CD8-positive, alpha-beta memory T cell (primary cell): ENCODE measurements around the gene RAB39B. TPM values are rescaled to one million over a fixed set of nuclear protein-coding genes. Genes with fewer than 3 reads are reported as not detected.
"Not testable (repeated sequence)": the region's sequence is repeated elsewhere in the genome, so short reads cannot be mapped to it uniquely, and the experiment has no call there.

Experiments
- CTCF ChIA-PET: fragments of 350-600 bp; sonication (Branson Sonifier 250); formaldehyde crosslinking; loops from one replicate; lab custom pipeline; 2021; ENCODE audit warnings: antibody characterized with exemption; lab: Charles Lee
- POLR2A ChIA-PET: fragments of 350-600 bp; sonication (Branson Sonifier 250); formaldehyde crosslinking; loops from one replicate; lab custom pipeline; 2021; ENCODE audit warnings: antibody characterized with exemption; lab: Charles Lee
- DNase-seq, 5 donors: peaks; one replicate each; pipeline versions ENCODE4 v3.0.0 to v3.0.0-alpha.2; 2020 to 2022; ENCODE audit warnings: mixed read lengths in 1 of 5
- H3K27ac ChIP-seq: one replicate; pipeline ENCODE4 v1.7.0; 2013; ENCODE audit warnings: low read depth, mild to moderate bottlenecking, low read length, moderate library complexity
- H3K27me3 ChIP-seq: 2 replicates; pipeline ENCODE4 v1.7.0; 2013; ENCODE audit warnings: low read length, mild to moderate bottlenecking; ENCODE audit not compliant: insufficient read depth, poor library complexity, severe bottlenecking
- H3K36me3 ChIP-seq: 2 replicates; pipeline ENCODE4 v1.7.0; 2013; ENCODE audit warnings: mild to moderate bottlenecking, low read length, moderate library complexity; ENCODE audit not compliant: insufficient read depth
- H3K4me1 ChIP-seq: 2 replicates; pipeline ENCODE4 v1.7.0; 2013; ENCODE audit warnings: mild to moderate bottlenecking, low read length, moderate library complexity; ENCODE audit not compliant: insufficient read depth
- H3K4me3 ChIP-seq: 2 replicates; pipeline ENCODE4 v1.7.0; 2013; ENCODE audit warnings: mild to moderate bottlenecking, low read length
- H3K9me3 ChIP-seq: 2 replicates; pipeline ENCODE4 v1.7.0; 2013; ENCODE audit warnings: mild to moderate bottlenecking, low read length
- H3K27ac Mint-ChIP-seq, 8 donors: one replicate each; pipeline ENCODE4 v1.8.0; 2020 to 2021; ENCODE audit warnings: mixed read lengths in 8 of 8, mild to moderate bottlenecking in 6 of 8, inconsistent platforms in 3 of 8, moderate library complexity in 3 of 8
- H3K27me3 Mint-ChIP-seq, 2 donors: one replicate each; pipeline ENCODE4 v1.8.0; 2020 to 2021; ENCODE audit warnings: mixed read lengths in 2 of 2, mild to moderate bottlenecking in 1 of 2, moderate library complexity in 1 of 2
- H3K36me3 Mint-ChIP-seq, 3 donors: one replicate each; pipeline ENCODE4 v1.8.0; 2020 to 2021; ENCODE audit warnings: mixed read lengths in 3 of 3, inconsistent platforms in 1 of 3, mild to moderate bottlenecking in 1 of 3
- H3K4me1 Mint-ChIP-seq, 3 donors: one replicate each; pipeline ENCODE4 v1.8.0; 2020 to 2021; ENCODE audit warnings: mixed read lengths in 3 of 3, inconsistent platforms in 1 of 3, mild to moderate bottlenecking in 1 of 3
- H3K4me3 Mint-ChIP-seq, 7 donors: one replicate each; pipeline ENCODE4 v1.8.0; 2020 to 2021; ENCODE audit warnings: mixed read lengths in 7 of 7, mild to moderate bottlenecking in 6 of 7, moderate library complexity in 4 of 7, inconsistent platforms in 2 of 7
- H3K9me3 Mint-ChIP-seq, 5 donors: one replicate each; pipeline ENCODE4 v1.8.0; 2020 to 2022; ENCODE audit warnings: mixed read lengths in 5 of 5, mild to moderate bottlenecking in 3 of 5, moderate library complexity in 2 of 5, inconsistent platforms in 1 of 5
- polyA plus RNA-seq: library from polyadenylated mRNA; unstranded; fragments of 300-500 nt; fragmentation: Illumina TruSeq; gene quantifications from one replicate; pipeline ENCODE4 v1.2.3, GENCODE V29; 2021
- total RNA-seq, 2 experiments: library from RNA; stranded (reverse); gene quantifications; one replicate each; pipeline ENCODE4 v1.2.3, GENCODE V29; 2021

The RAB39B gene
- total and polyA plus RNA-seq, 3 experiments from 2014 or later, result 7.2 to 12.5 (median 12.0) TPM

DNA sequence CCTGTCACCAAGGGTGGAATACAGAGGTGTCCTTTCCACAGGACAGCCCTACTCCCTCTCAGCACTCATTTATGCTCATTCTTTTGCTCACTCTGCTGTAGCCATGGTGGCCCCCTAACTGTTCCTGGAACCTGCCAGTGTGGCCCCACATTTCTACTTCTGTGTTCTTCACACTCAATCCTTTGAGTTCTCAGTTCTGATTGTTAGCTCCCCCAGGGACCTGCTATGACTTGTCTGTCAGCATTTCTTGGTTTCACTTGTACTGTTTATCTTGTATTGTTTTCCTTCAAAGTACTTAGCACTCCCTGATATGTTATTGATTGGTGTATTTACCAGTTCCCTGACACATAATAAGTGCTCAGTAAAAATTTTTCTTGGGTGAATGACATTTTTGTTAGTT is 33.1 kb downstream of the RAB39B start:
- POLR2A ChIA-PET, result no interaction called here

DNA sequence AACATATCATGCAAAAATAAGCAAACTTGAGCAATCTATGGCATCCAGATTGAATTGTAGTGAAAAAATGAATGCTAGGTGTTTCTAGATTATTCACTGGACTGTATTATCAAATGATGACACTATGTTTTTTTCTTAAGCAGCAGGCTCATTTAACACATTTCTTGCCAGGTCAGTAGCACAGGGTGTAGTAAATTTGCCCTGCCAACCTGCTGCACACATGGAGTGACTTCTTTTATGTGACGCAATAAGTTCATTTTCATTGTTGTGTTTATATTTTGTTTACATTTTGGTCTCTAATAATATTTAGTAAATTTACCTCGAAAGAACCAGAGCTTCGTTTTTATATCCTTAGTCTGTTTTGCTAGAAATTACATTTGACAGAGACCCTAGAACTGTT is 38.5 kb downstream of the RAB39B start:
- POLR2A ChIA-PET, result no interaction called here
- H3K36me3 Mint-ChIP-seq, result peaks cover 0 to 73% (median 7%) of the 10 kb centered on the region in 3 donors

More for the DNA sequence above, 33.1 kb downstream of the RAB39B start:
- Histone ChIP-seq H3K4me3 (no peak overlapping the region), H3K36me3 (peaks cover 16% of the 10 kb centered on the region), H3K4me1 (no peaks in the 10 kb centered on the region), H3K9me3 (no peaks in the 10 kb centered on the region), H3K27me3 (no peaks in the 10 kb centered on the region), H3K27ac (no peak overlapping the region)
- Mint-ChIP-seq H3K9me3 (no peaks in the 10 kb centered on the region), H3K27me3 (no peaks in the 10 kb centered on the region), H3K36me3 (peaks cover 0 to 75% (median 10%) of the 10 kb centered on the region in 3 donors), H3K4me3 (no peak overlapping the region), H3K4me1 (peaks cover 9 to 34% (median 10%) of the 10 kb centered on the region in 3 donors), H3K27ac (peak overlapping the region in 2 of 8 donors; percentile 14 to 88)
- CTCF ChIA-PET, result no interaction called here
- DNase-seq, result no peak

DNA sequence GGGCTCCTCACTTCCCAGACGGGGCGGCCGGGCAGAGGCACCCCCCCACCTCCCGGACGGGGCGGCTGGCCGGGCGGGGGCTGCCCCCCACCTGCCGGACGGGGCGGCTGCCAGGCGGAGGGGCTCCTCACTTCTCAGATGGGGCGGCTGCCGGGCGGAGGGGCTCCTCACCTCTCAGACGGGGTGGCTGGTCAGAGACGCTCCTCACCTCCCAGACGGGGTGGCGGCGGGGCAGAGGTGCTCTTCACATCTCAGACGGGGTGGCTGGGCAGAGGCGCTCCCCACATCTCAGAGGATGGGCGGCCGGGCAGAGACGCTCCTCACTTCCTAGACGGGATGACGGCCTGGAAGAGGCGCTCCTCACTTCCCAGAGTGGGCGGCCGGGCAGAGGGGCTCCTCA is 40.5 kb downstream of the RAB39B start:
- H3K4me1 ChIP-seq, DNase-seq, CTCF ChIA-PET, H3K9me3 ChIP-seq, H3K4me3 Mint-ChIP-seq, POLR2A ChIA-PET, H3K27me3 Mint-ChIP-seq, H3K27me3 ChIP-seq, H3K4me3 ChIP-seq, H3K27ac ChIP-seq, H3K9me3 Mint-ChIP-seq: not testable (repeated sequence)
- Mint-ChIP-seq H3K4me1 (peaks cover 7 to 36% (median 11%) of the 10 kb centered on the region in 3 donors), H3K36me3 (peaks cover 0 to 57% (median 3%) of the 10 kb centered on the region in 3 donors), H3K27ac (peak overlapping the region in 1 of 8 donors; percentile 10)
- H3K36me3 ChIP-seq, result peaks cover 15% of the 10 kb centered on the region

More for the DNA sequence above, 38.5 kb downstream of the RAB39B start:
- CTCF ChIA-PET, result interaction anchor here (1.4 kb wide), 1 partner anchor 10 kb away, joined by 3 read pairs; no protein-coding TSS in a partner anchor
- no peaks in the 10 kb centered on the region for H3K9me3 ChIP-seq
- Mint-ChIP-seq H3K4me3 (no peak overlapping the region), H3K27ac (no peak overlapping the region), H3K9me3 (peaks cover 0 to 3% (median 0%) of the 10 kb centered on the region in 5 donors), H3K4me1 (peaks cover 4 to 39% (median 10%) of the 10 kb centered on the region in 3 donors), H3K27me3 (no peaks in the 10 kb centered on the region)
- H3K27ac ChIP-seq, result no peak overlapping the region
- no peak for DNase-seq
- no peaks in the 10 kb centered on the region for H3K4me1 ChIP-seq
- H3K4me3 ChIP-seq, result no peak overlapping the region
- no peaks in the 10 kb centered on the region for H3K27me3 ChIP-seq
- peaks cover 15% of the 10 kb centered on the region for H3K36me3 ChIP-seq

DNA sequence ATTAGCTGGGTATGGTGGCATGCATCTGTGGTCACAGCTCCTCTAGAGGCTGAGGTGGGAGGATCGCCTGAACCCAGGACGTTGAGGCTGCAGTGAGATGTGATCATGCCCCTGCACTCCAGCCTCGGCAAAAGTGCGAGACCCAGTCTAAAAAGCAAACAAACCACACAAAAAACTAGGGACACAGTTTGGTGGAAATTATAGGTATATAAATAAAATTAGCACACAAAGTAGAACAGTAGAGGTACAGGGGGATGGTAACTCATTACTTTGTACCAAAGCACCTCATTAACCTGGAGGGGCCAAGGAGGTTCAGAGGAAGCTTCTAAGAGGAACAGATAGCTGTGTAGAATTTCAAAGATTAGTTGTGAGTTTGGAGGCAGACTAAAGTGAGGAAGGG is 42.9 kb downstream of the RAB39B start:
- Mint-ChIP-seq H3K4me3 (no peak overlapping the region), H3K4me1 (peaks cover 22 to 43% (median 24%) of the 10 kb centered on the region in 3 donors), H3K9me3 (peaks cover 0 to 3% (median 0%) of the 10 kb centered on the region in 5 donors), H3K27ac (peak overlapping the region in 1 of 8 donors; percentile 88), H3K27me3 (peaks cover 0 to 2% of the 10 kb centered on the region in 2 donors), H3K36me3 (peaks cover 0 to 40% (median 0%) of the 10 kb centered on the region in 3 donors)
- ChIA-PET POLR2A (no interaction called here), CTCF (no interaction called here)
- H3K4me3 ChIP-seq, result no peak overlapping the region
- H3K36me3 ChIP-seq, result peaks cover 4% of the 10 kb centered on the region
- peaks cover 18% of the 10 kb centered on the region for H3K4me1 ChIP-seq
- no peak overlapping the region for H3K27ac ChIP-seq
- no peaks in the 10 kb centered on the region for H3K9me3 ChIP-seq
- no peak for DNase-seq
- H3K27me3 ChIP-seq, result no peaks in the 10 kb centered on the region

DNA sequence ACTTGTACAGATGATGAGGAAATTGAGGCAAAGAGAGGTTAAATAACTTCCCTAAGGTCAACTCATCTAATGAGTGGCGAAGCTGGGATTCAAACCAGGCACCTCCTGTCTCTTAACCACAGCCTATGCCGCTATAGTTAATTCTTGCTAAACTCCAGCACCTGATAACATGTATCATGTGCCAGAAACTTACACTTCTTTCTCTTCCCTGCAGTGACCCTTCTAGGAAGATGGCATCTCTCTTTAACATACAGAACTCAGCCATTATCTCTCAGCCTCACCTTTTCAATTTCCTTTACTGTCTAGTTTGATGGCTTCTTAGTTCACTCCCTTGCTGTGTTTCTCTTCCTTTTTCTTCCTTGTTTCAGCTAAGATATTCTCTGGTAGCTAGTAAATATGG is 45.5 kb downstream of the RAB39B start:
- Histone ChIP-seq H3K27me3 (no peaks in the 10 kb centered on the region), H3K4me3 (no peak overlapping the region), H3K36me3 (no peaks in the 10 kb centered on the region), H3K4me1 (peaks cover 24% of the 10 kb centered on the region), H3K27ac (no peak overlapping the region), H3K9me3 (no peaks in the 10 kb centered on the region)
- H3K27me3 Mint-ChIP-seq, result peaks cover 0 to 2% of the 10 kb centered on the region in 2 donors
- no peaks in the 10 kb centered on the region for H3K9me3 Mint-ChIP-seq
- peaks cover 0 to 27% (median 0%) of the 10 kb centered on the region in 3 donors for H3K36me3 Mint-ChIP-seq
- CTCF ChIA-PET, result no interaction called here
- H3K4me3 Mint-ChIP-seq, result peak overlapping the region in 2 of 7 donors; percentile 72 to 90
- DNase-seq, result no peak
- H3K27ac Mint-ChIP-seq, result peak overlapping the region in 3 of 8 donors; percentile 19 to 51 (median 48)
- POLR2A ChIA-PET, result no interaction called here
- H3K4me1 Mint-ChIP-seq, result peaks cover 24 to 39% (median 27%) of the 10 kb centered on the region in 3 donors

DNA sequence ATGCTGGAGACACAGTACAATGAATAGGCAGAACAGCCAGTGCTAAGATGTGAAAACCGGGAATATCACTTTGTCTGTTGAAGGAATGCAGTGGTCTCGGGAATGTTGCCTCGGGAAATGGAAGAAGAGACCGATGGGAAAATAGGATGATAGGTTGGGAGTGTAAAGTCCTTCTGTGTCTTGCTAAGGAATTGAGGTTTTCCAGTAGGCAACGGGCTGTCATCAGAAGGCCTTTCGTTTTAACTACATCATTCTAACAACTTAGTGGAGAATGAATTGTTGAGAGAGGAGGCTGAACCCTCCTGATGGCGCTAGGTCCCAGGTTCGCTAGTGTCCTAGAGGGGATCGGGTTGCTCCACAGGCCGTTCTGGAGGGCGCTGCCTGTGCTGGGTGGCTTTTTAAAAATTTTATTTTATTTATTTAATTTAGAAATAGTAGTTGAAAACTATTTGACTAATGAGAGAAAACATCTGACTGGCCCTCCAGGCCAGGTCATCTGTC is 47.3 kb downstream of the RAB39B start:
- peak overlapping the region; percentile 88 for H3K4me3 ChIP-seq
- Mint-ChIP-seq H3K4me1 (peaks cover 24 to 33% (median 27%) of the 10 kb centered on the region in 3 donors), H3K4me3 (peak overlapping the region; percentile 87 to 99 (median 90)), H3K27ac (peak overlapping the region; percentile 74 to 94 (median 82)), H3K27me3 (peaks cover 0 to 2% of the 10 kb centered on the region in 2 donors), H3K36me3 (peaks cover 0 to 17% (median 0%) of the 10 kb centered on the region in 3 donors), H3K9me3 (no peaks in the 10 kb centered on the region)
- H3K9me3 ChIP-seq, result no peaks in the 10 kb centered on the region
- H3K4me1 ChIP-seq, result peaks cover 24% of the 10 kb centered on the region
- ChIA-PET POLR2A (interaction anchor here (1.2 to 1.9 kb wide), 3 partner anchors 28 to 190 kb away, joined by 4 to 13 read pairs (median 4); partner anchors contain the start of gene FUNDC2), CTCF (interaction anchor here (0.6 to 2.2 kb wide), 11 partner anchors 25 to 299 kb away, joined by 3 to 8 read pairs (median 6); partner anchors contain the start of gene FUNDC2)
- H3K27ac ChIP-seq, result peak overlapping the region; percentile 69
- no peak for DNase-seq
- H3K27me3 ChIP-seq, result no peaks in the 10 kb centered on the region
- no peaks in the 10 kb centered on the region for H3K36me3 ChIP-seq

DNA sequence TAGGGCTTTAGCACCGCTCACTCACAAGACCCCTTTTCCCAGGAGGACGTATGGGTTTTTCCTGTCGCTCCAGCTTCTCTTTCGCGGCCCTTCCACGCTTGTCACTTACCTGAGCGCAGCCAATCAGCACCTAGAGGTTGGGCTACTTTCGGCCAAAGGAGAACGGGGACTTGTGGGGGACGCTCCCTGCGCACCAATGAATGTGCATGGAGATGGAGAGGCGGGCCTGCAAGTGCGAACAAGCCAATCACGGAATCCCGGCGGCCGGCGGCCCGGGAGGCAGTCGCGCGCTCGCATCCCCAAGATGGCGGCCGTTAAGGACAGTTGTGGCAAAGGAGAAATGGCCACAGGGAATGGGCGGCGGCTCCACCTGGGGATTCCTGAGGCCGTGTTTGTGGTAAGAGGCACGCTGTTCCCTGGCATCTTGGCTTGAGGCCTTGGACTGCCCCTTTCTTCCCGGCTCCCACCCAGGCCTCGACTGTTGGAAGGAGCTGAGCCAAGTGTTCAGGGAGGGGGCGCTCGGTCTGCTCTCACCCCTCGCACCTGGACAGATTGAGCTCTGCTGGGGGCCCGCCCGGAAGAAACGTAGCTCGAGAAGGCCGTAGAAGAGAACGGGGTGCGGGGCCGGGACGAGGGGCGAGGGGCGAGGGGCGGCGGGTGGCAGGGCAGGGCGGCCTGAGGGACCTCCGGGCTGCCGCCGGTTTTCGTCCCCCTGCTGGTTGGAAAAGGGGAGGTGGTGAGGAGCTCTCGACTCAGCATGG is 47.9 kb downstream of the RAB39B start, which contains the start of gene VBP1:
Gene VBP1, plus strand, starts transcription at position 282 of the 761 bp plus-strand sequence. Its CDS starts 23 bp downstream, at position 305.
- H3K27ac ChIP-seq, result peak within 1 kb of the TSS; percentile 69
- CTCF ChIA-PET, result interaction anchor here (0.6 to 2.2 kb wide), 12 partner anchors 10 to 298 kb away, joined by 3 to 8 read pairs (median 5); partner anchors contain the start of gene FUNDC2
- H3K4me3 ChIP-seq, result peak within 1 kb of the TSS; percentile 88
- POLR2A ChIA-PET, result interaction anchor here (1.2 to 1.9 kb wide), 3 partner anchors 28 to 190 kb away, joined by 4 to 13 read pairs (median 4); partner anchors contain the start of gene FUNDC2
- Mint-ChIP-seq H3K4me1 (peaks cover 24 to 33% (median 27%) of the 10 kb centered on the region in 3 donors), H3K9me3 (no peaks in the 10 kb centered on the region), H3K27me3 (peaks cover 0 to 2% of the 10 kb centered on the region in 2 donors), H3K4me3 (peak within 1 kb of the TSS; percentile 87 to 99 (median 90)), H3K36me3 (peaks cover 0 to 10% (median 0%) of the 10 kb centered on the region in 3 donors), H3K27ac (peak within 1 kb of the TSS; percentile 74 to 99 (median 89))
- H3K27me3 ChIP-seq, result no peaks in the 10 kb centered on the region
- H3K9me3 ChIP-seq, result no peaks in the 10 kb centered on the region
- no peaks in the 10 kb centered on the region for H3K36me3 ChIP-seq
- DNase-seq, result peak; percentile 80 to 92 (median 83)
- peaks cover 24% of the 10 kb centered on the region for H3K4me1 ChIP-seq
